WTC11 (cell line): Measurements from ENCODE around the gene PA2G4. TPM values are rescaled to one million over a fixed set of nuclear protein-coding genes. Genes with fewer than 3 reads are reported as not detected.
A peak's percentile ranks its signal among the peaks of the same experiment; 100 is the strongest.

Experiments
- ATAC-seq: fragments of 200-7000 bp; cut with Tn5 transposase; 2 replicates; pipeline ENCODE4 v1.10.0; 2021; ENCODE audit warnings: mild to moderate bottlenecking, moderate library complexity
- CTCF ChIA-PET: fragments of 300-600 bp; sonication (Branson Sonifier 250); formaldehyde crosslinking; loops from one replicate; lab custom pipeline; 2021; ENCODE audit warnings: antibody characterized with exemption; lab: Charles Lee
- POLR2A ChIA-PET: fragments of 350-600 bp; sonication (Branson Sonifier 250); formaldehyde crosslinking; loops from one replicate; lab custom pipeline; 2021; ENCODE audit warnings: antibody characterized with exemption; lab: Charles Lee
- DNase-seq: peaks from one replicate; pipeline ENCODE4 v3.0.0; 2021; ENCODE audit warnings: low spot score
- H3K27ac Mint-ChIP-seq: 2 replicates; pipeline ENCODE4 v1.8.0; 2021; ENCODE audit warnings: mixed read lengths
- H3K27me3 Mint-ChIP-seq: 2 replicates; pipeline ENCODE4 v1.8.0; 2021; ENCODE audit warnings: low read depth, mild to moderate bottlenecking, moderate library complexity, mixed read lengths
- H3K36me3 Mint-ChIP-seq: 2 replicates; pipeline ENCODE4 v1.8.0; 2021; ENCODE audit warnings: mixed read lengths
- H3K4me1 Mint-ChIP-seq: 2 replicates; pipeline ENCODE4 v1.8.0; 2022; ENCODE audit warnings: mixed read lengths
- H3K4me3 Mint-ChIP-seq: 2 replicates; pipeline ENCODE4 v1.8.0; 2021; ENCODE audit warnings: mild to moderate bottlenecking, moderate library complexity, mixed read lengths
- H3K9me3 Mint-ChIP-seq: 2 replicates; pipeline ENCODE4 v1.8.0; 2021; ENCODE audit warnings: mixed read lengths
- ATF6 ChIP-seq: sonication (generic); formaldehyde crosslinking; IDR thresholded peaks from 2 replicates; pipeline ENCODE4 v1.8.1; 2023; ENCODE audit warnings: mild to moderate bottlenecking, missing genetic modification reagents
- CREM ChIP-seq: sonication (generic); formaldehyde crosslinking; IDR thresholded peaks from 2 replicates; pipeline ENCODE4 v1.8.1; 2022; ENCODE audit warnings: mild to moderate bottlenecking, missing genetic modification reagents, moderate library complexity
- EMX1 ChIP-seq: fragments of 250-450 bp; sonication (Bioruptor Pico); IDR thresholded peaks from 2 replicates; pipeline ENCODE4 v1.8.0; 2021; ENCODE audit warnings: mild to moderate bottlenecking
- MXD4 ChIP-seq: fragments of 250-450 bp; sonication (Bioruptor Pico); IDR thresholded peaks from 2 replicates; pipeline ENCODE4 v1.8.0; 2021; ENCODE audit warnings: mild to moderate bottlenecking, moderate library complexity, borderline replicate concordance
- OVOL2 ChIP-seq: fragments of 250-450 bp; sonication (Bioruptor Pico); IDR thresholded peaks from 2 replicates; pipeline ENCODE4 v1.9.0; 2021; ENCODE audit warnings: mild to moderate bottlenecking, borderline replicate concordance
- PRRX2 ChIP-seq: fragments of 250-450 bp; sonication (Bioruptor Pico); IDR thresholded peaks from 2 replicates; pipeline ENCODE4 v1.8.0; 2021; ENCODE audit warnings: mild to moderate bottlenecking
- SMAD3 ChIP-seq: sonication (generic); formaldehyde crosslinking; IDR thresholded peaks from 2 replicates; pipeline ENCODE4 v1.8.0; 2022; ENCODE audit warnings: missing genetic modification reagents, mild to moderate bottlenecking, borderline replicate concordance
- ZNF416 ChIP-seq: fragments of 250-450 bp; sonication (Bioruptor Pico); IDR thresholded peaks from 2 replicates; pipeline ENCODE4 v1.9.0; 2021; ENCODE audit warnings: mild to moderate bottlenecking, inconsistent platforms
- ZNF532 ChIP-seq: fragments of 250-450 bp; sonication (Bioruptor Pico); IDR thresholded peaks from 2 replicates; pipeline ENCODE4 v1.9.0; 2021; ENCODE audit warnings: mild to moderate bottlenecking, borderline replicate concordance
- ZNF671 ChIP-seq: fragments of 250-450 bp; sonication (Bioruptor Pico); IDR thresholded peaks from 2 replicates; pipeline ENCODE4 v1.8.0; 2021; ENCODE audit warnings: mild to moderate bottlenecking
- total RNA-seq: library from RNA; stranded (reverse); gene quantifications from 3 replicates; pipeline ENCODE4 v1.2.3, GENCODE V29; 2021
- TF ChIP-seq, protein P1 (sequence below): sonication (generic); formaldehyde crosslinking; IDR thresholded peaks from 2 replicates; pipeline ENCODE4 v1.8.1; 2023; ENCODE audit warnings: mild to moderate bottlenecking, moderate library complexity, missing genetic modification reagents
- TF ChIP-seq, protein P2 (sequence below): fragments of 250-450 bp; sonication (Bioruptor Pico); IDR thresholded peaks from 2 replicates; pipeline ENCODE4 v1.9.0; 2021; ENCODE audit warnings: mild to moderate bottlenecking
- TF ChIP-seq, protein P3 (sequence below): fragments of 250-450 bp; sonication (Bioruptor Pico); IDR thresholded peaks from 2 replicates; pipeline ENCODE4 v1.8.0; 2021; ENCODE audit warnings: mild to moderate bottlenecking

The PA2G4 gene
- total RNA-seq, 1 experiment from 2014 or later: 249 TPM

GRCh38 chr12:56161690-56162351 lies 57.5 kb downstream of the PA2G4 start:
- Mint-ChIP-seq H3K4me1 (peaks cover 49% of the 10 kb centered on the region), H3K27ac (peak overlapping the region; percentile 95), H3K27me3 (no peaks in the 10 kb centered on the region), H3K36me3 (peaks cover 67% of the 10 kb centered on the region), H3K4me3 (peak overlapping the region; percentile 7; the same call in 1 of the 2 replicates), H3K9me3 (no peaks in the 10 kb centered on the region)
- ChIA-PET POLR2A (interaction anchor here (0.7 to 7.2 kb wide), 10 partner anchors 10 to 1862 kb away, joined by 3 to 104 read pairs (median 12); partner anchors contain the start of genes ESYT1, MYL6B, PA2G4 and RNF41), CTCF (interaction anchor here (1.2 to 3.4 kb wide), 6 partner anchors 10 to 43 kb away, joined by 3 to 21 read pairs (median 12); partner anchors contain the start of genes ESYT1, MYL6B, SMARCC2 and ZC3H10)
- ATAC-seq (no peak), DNase-seq (no peak)
- peak; percentile 72; the same call in 1 of the 2 replicates for TF ChIP-seq EMX1 (CRISPR knock-in tag)
- TF ChIP-seq ZNF671 (CRISPR knock-in tag): peak; percentile 35; the same call in 1 of the 2 replicates
- no peak for TF ChIP-seq SMAD3 (CRISPR knock-in tag)
- TF ChIP-seq ZNF416 (CRISPR knock-in tag): peak; percentile 64; the same call in 1 of the 2 replicates
- TF ChIP-seq, protein P1, sequence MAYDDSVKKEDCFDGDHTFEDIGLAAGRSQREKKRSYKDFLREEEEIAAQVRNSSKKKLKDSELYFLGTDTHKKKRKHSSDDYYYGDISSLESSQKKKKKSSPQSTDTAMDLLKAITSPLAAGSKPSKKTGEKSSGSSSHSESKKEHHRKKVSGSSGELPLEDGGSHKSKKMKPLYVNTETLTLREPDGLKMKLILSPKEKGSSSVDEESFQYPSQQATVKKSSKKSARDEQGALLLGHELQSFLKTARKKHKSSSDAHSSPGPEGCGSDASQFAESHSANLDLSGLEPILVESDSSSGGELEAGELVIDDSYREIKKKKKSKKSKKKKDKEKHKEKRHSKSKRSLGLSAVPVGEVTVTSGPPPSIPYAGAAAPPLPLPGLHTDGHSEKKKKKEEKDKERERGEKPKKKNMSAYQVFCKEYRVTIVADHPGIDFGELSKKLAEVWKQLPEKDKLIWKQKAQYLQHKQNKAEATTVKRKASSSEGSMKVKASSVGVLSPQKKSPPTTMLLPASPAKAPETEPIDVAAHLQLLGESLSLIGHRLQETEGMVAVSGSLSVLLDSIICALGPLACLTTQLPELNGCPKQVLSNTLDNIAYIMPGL (CRISPR knock-in tag): no peak
- peak; percentile 38; the same call in 1 of the 2 replicates for TF ChIP-seq ZNF532 (CRISPR knock-in tag)
- TF ChIP-seq CREM: no peak
- TF ChIP-seq ATF6 (CRISPR knock-in tag): no peak
- TF ChIP-seq, protein P2, sequence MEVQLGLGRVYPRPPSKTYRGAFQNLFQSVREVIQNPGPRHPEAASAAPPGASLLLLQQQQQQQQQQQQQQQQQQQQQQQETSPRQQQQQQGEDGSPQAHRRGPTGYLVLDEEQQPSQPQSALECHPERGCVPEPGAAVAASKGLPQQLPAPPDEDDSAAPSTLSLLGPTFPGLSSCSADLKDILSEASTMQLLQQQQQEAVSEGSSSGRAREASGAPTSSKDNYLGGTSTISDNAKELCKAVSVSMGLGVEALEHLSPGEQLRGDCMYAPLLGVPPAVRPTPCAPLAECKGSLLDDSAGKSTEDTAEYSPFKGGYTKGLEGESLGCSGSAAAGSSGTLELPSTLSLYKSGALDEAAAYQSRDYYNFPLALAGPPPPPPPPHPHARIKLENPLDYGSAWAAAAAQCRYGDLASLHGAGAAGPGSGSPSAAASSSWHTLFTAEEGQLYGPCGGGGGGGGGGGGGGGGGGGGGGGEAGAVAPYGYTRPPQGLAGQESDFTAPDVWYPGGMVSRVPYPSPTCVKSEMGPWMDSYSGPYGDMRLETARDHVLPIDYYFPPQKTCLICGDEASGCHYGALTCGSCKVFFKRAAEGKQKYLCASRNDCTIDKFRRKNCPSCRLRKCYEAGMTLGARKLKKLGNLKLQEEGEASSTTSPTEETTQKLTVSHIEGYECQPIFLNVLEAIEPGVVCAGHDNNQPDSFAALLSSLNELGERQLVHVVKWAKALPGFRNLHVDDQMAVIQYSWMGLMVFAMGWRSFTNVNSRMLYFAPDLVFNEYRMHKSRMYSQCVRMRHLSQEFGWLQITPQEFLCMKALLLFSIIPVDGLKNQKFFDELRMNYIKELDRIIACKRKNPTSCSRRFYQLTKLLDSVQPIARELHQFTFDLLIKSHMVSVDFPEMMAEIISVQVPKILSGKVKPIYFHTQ (CRISPR knock-in tag): no peak
- no peak for TF ChIP-seq MXD4 (CRISPR knock-in tag)
- TF ChIP-seq, protein P3, sequence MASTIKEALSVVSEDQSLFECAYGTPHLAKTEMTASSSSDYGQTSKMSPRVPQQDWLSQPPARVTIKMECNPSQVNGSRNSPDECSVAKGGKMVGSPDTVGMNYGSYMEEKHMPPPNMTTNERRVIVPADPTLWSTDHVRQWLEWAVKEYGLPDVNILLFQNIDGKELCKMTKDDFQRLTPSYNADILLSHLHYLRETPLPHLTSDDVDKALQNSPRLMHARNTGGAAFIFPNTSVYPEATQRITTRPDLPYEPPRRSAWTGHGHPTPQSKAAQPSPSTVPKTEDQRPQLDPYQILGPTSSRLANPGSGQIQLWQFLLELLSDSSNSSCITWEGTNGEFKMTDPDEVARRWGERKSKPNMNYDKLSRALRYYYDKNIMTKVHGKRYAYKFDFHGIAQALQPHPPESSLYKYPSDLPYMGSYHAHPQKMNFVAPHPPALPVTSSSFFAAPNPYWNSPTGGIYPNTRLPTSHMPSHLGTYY (CRISPR knock-in tag): 0 out of 2 replicates have a peak, but pooled peaks have one; percentile 17
- TF ChIP-seq PRRX2 (CRISPR knock-in tag): peak; percentile 84; the same call in 1 of the 2 replicates
- no peak for TF ChIP-seq OVOL2 (CRISPR knock-in tag)
